Measurements from ENCODE around the gene IMP4.

IMP4 gene

DNA sequence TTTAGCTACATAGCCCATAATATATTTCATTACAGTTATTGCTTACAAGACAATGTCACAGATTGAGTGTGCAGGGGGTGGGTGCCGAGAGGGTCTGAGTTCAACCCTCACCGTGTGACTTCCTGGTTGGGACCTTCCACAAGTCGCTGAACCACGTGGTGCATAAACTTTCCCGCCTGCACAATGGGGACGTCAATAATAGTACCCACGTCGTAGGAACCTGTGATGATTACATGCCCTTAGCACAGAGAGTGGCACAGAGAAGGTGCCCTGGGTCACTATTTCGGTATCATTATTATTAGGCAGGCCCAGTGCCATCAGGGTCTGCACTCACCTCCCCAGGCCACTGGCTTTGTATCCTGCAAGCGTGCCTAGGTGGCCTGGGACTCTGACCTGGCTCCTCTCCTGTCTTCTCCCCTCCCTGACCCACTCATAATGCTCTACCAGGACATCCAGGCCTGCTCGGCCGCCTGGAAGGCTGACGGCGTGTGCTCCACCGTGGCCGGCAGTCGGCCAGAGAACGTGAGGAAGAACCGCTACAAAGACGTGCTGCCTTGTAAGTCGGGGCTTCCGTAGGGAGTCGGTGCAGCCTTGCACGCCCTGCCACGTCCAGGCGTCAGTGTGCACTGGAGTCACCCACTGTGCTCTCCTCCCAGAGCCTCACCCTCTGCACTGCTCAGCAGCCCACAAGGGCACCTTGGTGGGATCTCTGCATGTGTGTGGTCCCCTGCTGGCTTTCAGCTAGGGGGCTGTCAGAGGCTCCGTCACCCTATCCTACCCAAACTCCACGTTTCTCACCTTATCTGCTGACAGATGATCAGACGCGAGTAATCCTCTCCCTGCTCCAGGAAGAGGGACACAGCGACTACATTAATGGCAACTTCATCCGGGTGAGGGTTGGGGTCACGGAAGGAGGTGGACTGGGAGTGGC lies 16.0 kb downstream of the IMP4 start:
- DNase-seq, result no peak

- DNase-seq, result no peak
Observed at GRCh38 chr2:130359466-130359865, 16.8 kb downstream of the IMP4 start.

DNA sequence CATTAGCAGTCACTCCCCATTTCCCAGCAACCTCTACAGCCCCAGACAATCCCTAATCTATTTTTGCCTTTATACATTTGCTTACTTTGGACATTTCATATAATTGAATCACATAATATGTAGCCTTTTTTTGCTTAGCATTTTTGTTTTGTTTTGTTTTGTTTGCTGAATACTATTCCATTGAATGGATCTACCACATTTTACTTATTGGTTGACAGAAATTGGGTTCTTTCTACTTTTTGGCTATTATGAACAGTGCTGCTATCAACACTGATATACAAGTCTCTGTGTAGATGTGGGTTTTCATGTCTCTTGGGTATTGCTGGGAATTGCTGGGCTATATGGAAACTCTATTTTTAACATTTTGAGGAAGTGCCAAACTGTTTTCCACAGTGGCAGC lies 20.8 kb downstream of the IMP4 start:
- no peak for DNase-seq

GRCh38 chr2:130365075-130365474 lies 22.4 kb downstream of the IMP4 start:
- no peak for DNase-seq

- DNase-seq, result no peak
Observed at GRCh38 chr2:130365963-130366362, 23.3 kb downstream of the IMP4 start.

GRCh38 chr2:130366720-130367119 lies 24.0 kb downstream of the IMP4 start:
- DNase-seq, result no peak

- DNase-seq, result no peak
Observed at GRCh38 chr2:130368786-130369185, 26.1 kb downstream of the IMP4 start.

DNA sequence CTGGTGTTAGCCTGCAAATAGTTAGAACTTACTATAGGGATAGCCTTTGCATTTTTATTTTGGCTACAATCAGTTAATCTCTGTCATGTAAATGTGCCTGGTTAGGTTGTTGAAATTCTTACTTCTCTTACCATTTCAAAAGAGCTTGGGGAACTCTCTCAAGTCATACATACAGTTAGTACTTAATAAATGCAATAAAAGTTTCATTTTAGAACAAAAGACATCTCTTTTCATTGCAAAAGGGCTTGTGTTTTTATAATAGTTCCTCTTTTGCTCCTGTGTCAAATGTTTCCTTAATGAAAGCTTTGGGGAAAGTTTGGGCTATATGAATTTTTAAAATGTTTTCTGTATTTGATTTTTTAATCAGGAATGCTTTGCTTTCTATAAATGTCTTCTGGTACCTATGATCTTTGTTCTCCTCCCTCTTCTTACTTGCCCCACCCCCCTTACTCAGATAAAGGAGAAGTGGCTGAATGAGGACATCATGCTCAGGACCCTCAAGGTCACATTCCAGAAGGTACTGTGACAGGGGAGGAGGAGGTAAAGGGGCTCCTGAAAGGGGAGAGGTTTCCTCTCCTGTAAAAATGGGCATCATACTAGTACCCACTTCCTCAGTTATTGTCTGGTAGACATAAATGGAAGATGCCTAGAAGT lies 26.7 kb downstream of the IMP4 start:
- no peak for DNase-seq

DNA sequence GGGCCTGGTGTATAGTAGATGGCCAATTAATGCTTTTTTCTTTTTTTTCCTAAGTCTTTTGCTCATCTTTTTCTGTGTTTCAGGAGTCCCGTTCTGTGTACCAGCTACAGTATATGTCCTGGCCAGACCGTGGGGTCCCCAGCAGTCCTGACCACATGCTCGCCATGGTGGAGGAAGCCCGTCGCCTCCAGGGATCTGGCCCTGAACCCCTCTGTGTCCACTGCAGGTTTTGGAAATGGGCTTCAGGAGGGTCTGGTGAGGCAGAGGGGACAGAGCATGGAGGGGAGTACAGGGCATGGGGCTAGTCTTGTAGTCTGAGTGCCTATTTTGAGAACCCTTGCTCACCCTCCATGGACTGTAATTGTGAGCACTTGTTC lies 27.3 kb downstream of the IMP4 start:
- DNase-seq, result no peak

DNA sequence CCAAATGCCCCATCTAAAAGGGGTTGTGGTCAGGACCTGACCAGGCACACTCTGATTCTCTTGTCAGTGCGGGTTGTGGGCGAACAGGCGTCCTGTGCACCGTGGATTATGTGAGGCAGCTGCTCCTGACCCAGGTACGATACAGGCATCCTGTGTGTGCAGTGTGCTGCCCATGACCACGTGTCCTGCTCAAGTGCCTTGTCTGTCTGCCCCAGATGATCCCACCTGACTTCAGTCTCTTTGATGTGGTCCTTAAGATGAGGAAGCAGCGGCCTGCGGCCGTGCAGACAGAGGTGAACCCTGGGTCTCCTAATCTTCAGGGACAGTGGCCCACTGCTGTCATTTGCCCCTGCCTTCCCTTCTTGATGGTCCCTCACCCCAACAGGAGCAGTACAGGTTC lies 27.8 kb downstream of the IMP4 start:
- peak; percentile 28 for DNase-seq

GRCh38 chr2:130371723-130372054 lies 29.0 kb downstream of the IMP4 start:
- DNase-seq, result no peak

GRCh38 chr2:130372055-130372832 lies 29.5 kb downstream of the IMP4 start:
- peak; percentile 66 for DNase-seq

DNA sequence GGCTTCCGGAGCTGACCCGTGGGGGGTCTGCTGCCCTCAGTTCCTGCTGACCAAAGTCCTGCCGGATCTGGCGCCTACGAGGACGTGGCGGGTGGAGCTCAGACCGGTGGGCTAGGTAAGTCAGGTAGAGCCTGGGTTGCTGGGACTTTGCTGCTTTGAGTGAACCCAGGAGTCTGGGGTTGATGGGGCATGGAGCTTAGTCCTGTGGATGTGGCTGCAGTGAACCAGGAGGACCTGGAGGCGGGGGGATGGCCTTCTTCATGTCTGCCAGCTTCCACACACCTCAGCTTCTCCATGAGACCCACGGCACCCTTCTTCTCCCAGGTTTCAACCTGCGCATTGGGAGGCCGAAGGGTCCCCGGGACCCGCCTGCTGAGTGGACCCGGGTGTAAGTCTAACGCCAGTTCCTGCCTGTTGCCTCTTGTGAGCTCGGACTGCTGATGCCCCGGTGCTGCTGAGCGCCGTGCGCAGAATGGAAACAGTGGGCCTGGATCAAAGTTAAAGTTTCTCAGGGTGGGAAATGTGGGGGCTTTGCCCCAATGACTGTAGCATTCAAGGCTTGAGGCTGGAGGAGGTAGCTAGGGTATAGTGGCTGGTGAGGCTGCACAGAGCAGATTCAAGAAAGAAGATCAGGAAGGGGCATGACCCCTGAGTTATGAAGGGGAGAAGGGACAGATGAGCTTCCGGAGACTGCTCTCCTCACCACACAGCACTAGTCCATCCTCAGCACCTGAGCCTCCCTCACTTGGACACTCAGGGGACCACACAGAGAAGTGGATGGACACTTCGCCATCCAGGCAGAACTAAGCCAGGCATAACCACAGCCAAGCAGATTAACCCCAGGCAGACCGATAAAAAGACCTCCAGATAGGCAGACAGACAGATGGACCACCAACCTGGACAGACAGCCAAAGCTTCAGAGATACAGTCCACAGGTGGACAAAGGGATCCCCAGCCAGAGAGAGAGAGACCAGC lies 30.4 kb downstream of the IMP4 start:
- DNase-seq, result no peak

- no peak for DNase-seq
Observed at GRCh38 chr2:130373808-130374365, 31.2 kb downstream of the IMP4 start.

GRCh38 chr2:130374587-130375290 lies 32.0 kb downstream of the IMP4 start:
- DNase-seq, result no peak

DNA sequence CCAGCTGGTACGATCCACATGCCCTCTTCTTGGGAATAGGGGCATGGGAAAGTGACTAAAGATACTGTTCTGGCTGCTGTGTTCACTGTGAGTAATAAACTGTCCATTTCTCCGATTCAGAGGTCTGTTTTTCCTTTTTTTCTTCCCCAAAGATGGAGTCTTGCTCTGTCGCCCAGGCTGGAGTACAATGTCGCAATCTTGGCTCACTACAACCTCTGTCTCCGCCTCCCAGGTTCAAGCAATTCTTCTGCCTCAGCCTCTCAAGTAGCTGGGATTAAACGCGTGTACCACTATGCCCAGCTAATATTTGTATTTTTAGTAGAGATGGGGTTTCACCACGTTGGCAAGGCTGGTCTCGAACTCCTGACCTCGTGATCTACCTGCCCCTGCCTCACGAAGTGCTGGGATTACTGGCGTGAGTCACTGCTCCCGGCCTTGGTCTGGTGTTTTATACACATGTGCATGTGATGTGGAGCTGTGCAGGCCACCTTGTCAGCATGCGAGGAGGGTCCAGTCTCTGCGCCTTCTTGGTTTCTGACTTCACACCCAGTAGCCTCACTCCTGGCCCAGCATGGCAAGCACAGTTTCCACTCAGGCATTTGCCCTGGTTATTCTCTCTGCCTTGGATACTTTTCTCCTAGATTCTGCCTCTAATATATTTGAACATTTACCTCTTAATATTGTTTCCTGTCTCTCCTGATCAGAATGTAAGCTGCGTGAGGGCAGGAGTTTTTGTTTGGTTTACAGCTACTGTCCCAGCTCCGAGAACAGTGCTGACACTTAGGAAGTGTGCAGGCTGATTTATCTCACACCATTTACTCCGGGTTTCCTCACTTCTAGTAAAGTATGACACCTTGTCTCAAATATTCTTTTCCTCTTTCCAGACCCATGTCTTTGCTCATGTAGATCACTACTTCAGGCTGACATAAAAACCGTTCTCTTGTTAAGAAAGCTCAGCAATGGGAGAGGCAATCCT lies 32.9 kb downstream of the IMP4 start:
- DNase-seq, result no peak

GRCh38 chr2:130376433-130377293 lies 34.0 kb downstream of the IMP4 start:
- no peak for DNase-seq

DNA sequence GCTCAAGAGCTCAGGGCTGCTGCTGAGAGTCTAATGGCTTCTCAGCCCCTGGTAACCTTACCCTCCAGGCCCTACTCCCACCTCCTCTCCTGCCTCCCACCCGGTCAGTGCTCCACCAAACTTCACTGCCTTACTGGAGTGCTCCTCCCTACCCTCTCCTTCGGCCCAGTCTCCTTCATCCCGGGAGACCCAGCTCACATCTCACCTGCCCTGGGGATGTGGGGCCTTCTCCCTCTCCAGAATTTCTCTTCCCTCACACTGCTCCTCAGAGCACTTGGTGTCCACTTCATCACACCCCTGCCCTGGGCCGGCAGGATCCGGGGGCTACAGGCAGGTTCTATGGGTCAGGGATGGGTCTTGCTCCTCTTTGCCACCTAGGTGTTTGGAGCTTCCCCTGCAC lies 34.8 kb downstream of the IMP4 start:
- no peak for DNase-seq

GRCh38 chr2:130378206-130378897 lies 35.7 kb downstream of the IMP4 start:
- no peak for DNase-seq

All from activated CD4-positive, alpha-beta T cell treated with anti-CD3 and anti-CD28 coated beads, Interleukin-2, amount 50 U/mL, for 1 hour (primary cell).